HCT116 (cell line): ENCODE measurements around the gene HRK.

Experiments used
- POLR2AphosphoS5 ChIP-seq: IDR thresholded peaks from 2 replicates; pipeline ENCODE4 v1.6.1; 2011; ENCODE audit warnings: mild to moderate bottlenecking, low read depth, low read length, moderate library complexity
- SRF ChIP-seq: IDR thresholded peaks from 2 replicates; pipeline ENCODE4 v1.6.1; 2012; ENCODE audit warnings: low read depth
- TF ChIP-seq, protein P1 (sequence below), 3 experiments: fragments of 200-600 bp in 1 of 3; sonication (generic) in 1 of 3; IDR thresholded peaks in 2 of 3; conservative IDR thresholded peaks in 1 of 3; 2 replicates each; pipeline ENCODE4 v1.5.1; 2012 to 2017; ENCODE audit warnings: low read depth in 2 of 3, low read length in 2 of 3, antibody characterized with exemption in 1 of 3, borderline replicate concordance in 1 of 3, control low read depth in 1 of 3, mild to moderate bottlenecking in 1 of 3, mixed read lengths in 1 of 3, mixed run types in 1 of 3, moderate library complexity in 1 of 3; ENCODE audit not compliant: insufficient read depth in 1 of 3

DNA sequence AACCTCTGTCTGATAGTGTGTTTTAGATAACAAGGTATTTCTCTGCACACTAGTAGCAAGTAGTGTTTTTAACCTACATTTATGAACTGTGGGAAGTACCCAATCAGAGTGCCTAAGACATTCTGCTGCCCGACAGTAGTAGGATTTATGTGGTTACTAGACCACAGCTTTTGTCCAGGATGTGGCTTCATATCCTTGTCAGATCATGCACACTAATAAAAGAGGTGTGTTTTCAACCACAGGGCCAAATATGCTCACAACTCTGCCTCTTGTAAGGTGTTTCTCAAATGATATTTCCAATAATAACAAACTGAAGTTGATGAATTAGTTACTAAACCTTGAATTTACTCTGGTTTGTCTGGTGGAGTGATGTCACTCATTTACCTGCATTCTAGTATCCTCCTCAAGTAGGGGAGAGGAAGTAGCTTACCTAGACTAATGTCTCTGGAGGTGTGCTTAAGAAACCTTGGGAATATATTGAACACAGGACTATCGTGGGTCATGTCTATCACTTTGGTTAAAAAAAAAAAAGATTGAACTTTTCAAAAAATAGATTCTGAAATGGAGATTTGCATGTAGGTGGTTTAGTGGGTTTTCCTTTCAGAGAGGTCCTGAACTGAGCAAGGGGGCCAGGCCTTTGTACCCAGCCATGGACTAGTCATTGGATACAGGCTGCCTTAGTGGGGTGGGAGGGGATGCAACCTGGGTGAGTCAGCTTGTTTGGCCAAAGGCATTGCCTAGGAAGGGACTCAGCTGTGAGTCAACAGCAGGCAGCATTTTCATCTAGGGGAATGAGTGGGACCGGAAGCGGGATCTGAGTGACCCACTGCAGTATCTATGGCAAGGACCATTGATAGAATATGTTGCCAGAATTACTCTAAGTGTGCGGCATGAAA lies 43.6 kb upstream of the HRK start:
- TF ChIP-seq POLR2AphosphoS5 = no peak
- TF ChIP-seq SRF = no peak
- TF ChIP-seq, protein P1, sequence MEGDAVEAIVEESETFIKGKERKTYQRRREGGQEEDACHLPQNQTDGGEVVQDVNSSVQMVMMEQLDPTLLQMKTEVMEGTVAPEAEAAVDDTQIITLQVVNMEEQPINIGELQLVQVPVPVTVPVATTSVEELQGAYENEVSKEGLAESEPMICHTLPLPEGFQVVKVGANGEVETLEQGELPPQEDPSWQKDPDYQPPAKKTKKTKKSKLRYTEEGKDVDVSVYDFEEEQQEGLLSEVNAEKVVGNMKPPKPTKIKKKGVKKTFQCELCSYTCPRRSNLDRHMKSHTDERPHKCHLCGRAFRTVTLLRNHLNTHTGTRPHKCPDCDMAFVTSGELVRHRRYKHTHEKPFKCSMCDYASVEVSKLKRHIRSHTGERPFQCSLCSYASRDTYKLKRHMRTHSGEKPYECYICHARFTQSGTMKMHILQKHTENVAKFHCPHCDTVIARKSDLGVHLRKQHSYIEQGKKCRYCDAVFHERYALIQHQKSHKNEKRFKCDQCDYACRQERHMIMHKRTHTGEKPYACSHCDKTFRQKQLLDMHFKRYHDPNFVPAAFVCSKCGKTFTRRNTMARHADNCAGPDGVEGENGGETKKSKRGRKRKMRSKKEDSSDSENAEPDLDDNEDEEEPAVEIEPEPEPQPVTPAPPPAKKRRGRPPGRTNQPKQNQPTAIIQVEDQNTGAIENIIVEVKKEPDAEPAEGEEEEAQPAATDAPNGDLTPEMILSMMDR (IDR thresholded peaks at IDR 0.05 in 2 of 3, conservative IDR thresholded peaks at IDR 0.05 in 1 of 3; ENCODE audit: borderline replicate concordance in 1 of 3, insufficient read depth in 1 of 3, low read depth in 2 of 3, low read length in 2 of 3) = no peak
